Body of pancreas (tissue), 4 donors: ENCODE measurements around the gene KIFAP3. TPM values are rescaled to one million over a fixed set of nuclear protein-coding genes. Genes with fewer than 3 reads are reported as not detected.
"Not testable (repeated sequence)": the region's sequence is repeated elsewhere in the genome, so short reads cannot be mapped to it uniquely, and the experiment has no call there.

ENCODE experiments used
- ATAC-seq: fragments of 150-250 bp; one replicate; pipeline ENCODE4 v1.9.1; 2016
- DNase-seq, 4 donors: peaks; one replicate each; pipeline ENCODE4 v3.0.0-alpha.2; 2019
- H3K27ac ChIP-seq, 4 donors: fragments of 200-600 bp; sonication (generic); 1 replicate in 3 of 4; 2 replicates in 1 of 4; pipeline versions ENCODE4 v1.5.1 to v1.6.1; 2016 to 2019; ENCODE audit warnings: mild to moderate bottlenecking in 1 of 4, mixed read lengths in 1 of 4, moderate library complexity in 1 of 4
- H3K27me3 ChIP-seq, 2 donors: fragments of 200-600 bp; sonication (generic); one replicate each; pipeline ENCODE4 v1.6.0; 2016; ENCODE audit warnings: mild to moderate bottlenecking in 1 of 2
- H3K36me3 ChIP-seq, 2 donors: fragments of 200-600 bp; sonication (generic); replicated peaks in 1 of 2; 2 replicates each; pipeline ENCODE4 v1.5.1; 2016; ENCODE audit warnings: low read depth in 2 of 2; ENCODE audit not compliant: insufficient read depth in 1 of 2
- H3K4me1 ChIP-seq: fragments of 200-600 bp; sonication (generic); one replicate; pipeline ENCODE4 v1.6.0; 2016
- H3K4me3 ChIP-seq, 2 donors: fragments of 200-600 bp; sonication (generic); 1 replicate in 1 of 2; 2 replicates in 1 of 2; pipeline ENCODE4 v1.5.1; 2016 to 2019
- H3K9me3 ChIP-seq, 3 donors: fragments of 200-600 bp; sonication (generic); 1 replicate in 2 of 3; 2 replicates in 1 of 3; pipeline ENCODE4 v1.5.1; 2016
- POLR2A ChIP-seq, 3 donors: fragments of 450-650 bp; IDR thresholded peaks; one replicate each; pipeline ENCODE4 v1.6.1; 2016; ENCODE audit warnings: antibody characterized with exemption in 3 of 3, mild to moderate bottlenecking in 2 of 3
- WGBS, 2 donors: methylation state at CpG; one replicate each; pipeline ENCODE4 v1.1.5; 2017; 5-methylcytosine and 5-hydroxymethylcytosine counted together
- intact Hi-C: fragments of 100-400 bp; cut with DNase I; formaldehyde crosslinking; loops from one replicate; pipeline ENCODE4 v1.15.1; 2023
- total RNA-seq, 2 donors: library from RNA; depleted of rRNA; stranded (reverse); fragments of >200 nt; gene quantifications; one replicate each; pipeline ENCODE4 v1.1.0, GENCODE V29; 2016
- TF ChIP-seq, protein P1 (sequence below), 7 experiments: fragments of 450-650 bp in 4 of 7; fragments of 200-600 bp in 3 of 7; sonication (generic) in 3 of 7; IDR thresholded peaks; one replicate each; pipeline ENCODE4 v1.5.1; 2016 to 2019; ENCODE audit warnings: antibody characterized with exemption in 7 of 7

KIFAP3 gene
- total RNA-seq, 2 donors from 2014 or later: 9.6 to 16.9 TPM

DNA sequence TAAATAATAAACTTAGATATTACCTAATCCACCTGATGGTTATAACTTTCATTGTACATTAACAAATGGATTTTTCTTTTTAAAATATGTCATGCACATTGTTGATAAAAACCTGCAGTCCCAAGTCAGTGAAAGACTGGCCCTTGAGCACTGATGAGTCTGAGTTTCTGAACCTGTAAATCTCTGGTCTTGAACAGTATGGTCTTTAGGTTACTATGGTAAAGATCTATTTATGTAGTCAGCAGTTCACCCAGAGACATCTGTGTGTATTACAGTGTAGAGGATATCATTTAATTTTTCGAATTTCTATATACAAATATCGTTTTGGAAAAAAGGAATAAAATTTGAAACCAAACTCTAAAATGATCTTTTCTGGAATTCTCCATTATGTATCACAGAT is 150.4 kb downstream of the KIFAP3 start:
- Histone ChIP-seq H3K27ac (no peak overlapping the region), H3K4me1 (no peaks in the 10 kb centered on the region), H3K9me3 (no peaks in the 10 kb centered on the region), H3K4me3 (no peak overlapping the region), H3K36me3 (no peaks in the 10 kb centered on the region), H3K27me3 (no peaks in the 10 kb centered on the region)
- WGBS, 2 donors: 69 to 82% methylated on average over 2 of the region's 2 CpGs
- DNase-seq (no peak), ATAC-seq (no peak)
- TF ChIP-seq POLR2A (IDR thresholded peaks at IDR 0.05): no peak
- TF ChIP-seq, protein P1, sequence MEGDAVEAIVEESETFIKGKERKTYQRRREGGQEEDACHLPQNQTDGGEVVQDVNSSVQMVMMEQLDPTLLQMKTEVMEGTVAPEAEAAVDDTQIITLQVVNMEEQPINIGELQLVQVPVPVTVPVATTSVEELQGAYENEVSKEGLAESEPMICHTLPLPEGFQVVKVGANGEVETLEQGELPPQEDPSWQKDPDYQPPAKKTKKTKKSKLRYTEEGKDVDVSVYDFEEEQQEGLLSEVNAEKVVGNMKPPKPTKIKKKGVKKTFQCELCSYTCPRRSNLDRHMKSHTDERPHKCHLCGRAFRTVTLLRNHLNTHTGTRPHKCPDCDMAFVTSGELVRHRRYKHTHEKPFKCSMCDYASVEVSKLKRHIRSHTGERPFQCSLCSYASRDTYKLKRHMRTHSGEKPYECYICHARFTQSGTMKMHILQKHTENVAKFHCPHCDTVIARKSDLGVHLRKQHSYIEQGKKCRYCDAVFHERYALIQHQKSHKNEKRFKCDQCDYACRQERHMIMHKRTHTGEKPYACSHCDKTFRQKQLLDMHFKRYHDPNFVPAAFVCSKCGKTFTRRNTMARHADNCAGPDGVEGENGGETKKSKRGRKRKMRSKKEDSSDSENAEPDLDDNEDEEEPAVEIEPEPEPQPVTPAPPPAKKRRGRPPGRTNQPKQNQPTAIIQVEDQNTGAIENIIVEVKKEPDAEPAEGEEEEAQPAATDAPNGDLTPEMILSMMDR (IDR thresholded peaks at IDR 0.05): no peak
- intact Hi-C loops: no loop called here

DNA sequence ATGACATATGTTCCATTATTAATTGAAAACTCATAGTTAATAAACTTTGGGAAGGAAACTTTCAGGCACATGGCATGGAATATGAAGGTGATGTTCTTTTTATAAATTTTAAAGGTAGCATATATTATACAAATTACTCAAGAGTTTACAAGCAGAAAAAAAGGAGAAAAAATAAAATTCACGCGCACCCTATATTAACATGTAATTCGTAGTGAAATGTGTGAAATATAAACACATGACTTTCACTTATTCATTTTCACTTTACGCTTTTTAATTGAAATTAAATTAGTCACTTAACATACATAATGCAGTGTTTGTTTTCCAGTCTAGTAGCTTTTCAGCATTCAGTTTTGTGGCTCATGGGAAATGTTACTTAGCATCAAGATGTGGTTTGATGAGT is 153.4 kb downstream of the KIFAP3 start:
- Histone ChIP-seq H3K4me3 (no peak overlapping the region), H3K27me3 (no peaks in the 10 kb centered on the region), H3K9me3 (no peaks in the 10 kb centered on the region), H3K27ac (no peak overlapping the region), H3K4me1 (no peaks in the 10 kb centered on the region), H3K36me3 (no peaks in the 10 kb centered on the region)
- no peak for ATAC-seq
- DNase-seq: no peak
- no peak for TF ChIP-seq POLR2A (IDR thresholded peaks at IDR 0.05)
- TF ChIP-seq, protein P1 (IDR thresholded peaks at IDR 0.05): no peak
- intact Hi-C loops: no loop called here
- WGBS, 2 donors: 92 to 94% methylated on average over 4 of the region's 4 CpGs

DNA sequence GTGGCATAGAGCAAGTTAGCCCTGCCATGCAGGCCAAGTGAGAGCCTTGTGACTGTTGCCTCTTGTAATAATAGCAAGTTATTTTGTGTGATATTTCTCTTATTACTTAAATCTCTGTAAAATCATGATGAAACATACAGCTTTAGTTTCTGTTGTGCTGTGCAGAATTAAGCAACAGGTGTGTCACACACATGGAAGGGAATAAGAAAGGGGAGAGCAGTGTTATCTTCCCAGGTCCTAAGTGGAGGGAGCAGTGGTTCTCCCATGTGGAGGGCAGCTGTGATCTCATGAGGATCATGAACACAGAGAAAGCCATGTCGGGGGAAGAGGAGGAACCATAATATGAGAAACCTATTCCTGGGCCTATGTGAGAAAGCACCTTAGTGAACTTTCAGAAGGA is 155.6 kb downstream of the KIFAP3 start:
- intact Hi-C loops: no loop called here
- DNase-seq (no peak), ATAC-seq (no peak)
- WGBS, 2 donors: 85 to 96% methylated on average over 1 of the region's 1 CpG
- Histone ChIP-seq H3K27me3 (no peaks in the 10 kb centered on the region), H3K4me1 (no peaks in the 10 kb centered on the region), H3K4me3 (no peak overlapping the region), H3K9me3 (no peaks in the 10 kb centered on the region), H3K36me3 (no peaks in the 10 kb centered on the region), H3K27ac (no peak overlapping the region)
- no peak for TF ChIP-seq POLR2A (IDR thresholded peaks at IDR 0.05)
- TF ChIP-seq, protein P1 (IDR thresholded peaks at IDR 0.05): no peak

DNA sequence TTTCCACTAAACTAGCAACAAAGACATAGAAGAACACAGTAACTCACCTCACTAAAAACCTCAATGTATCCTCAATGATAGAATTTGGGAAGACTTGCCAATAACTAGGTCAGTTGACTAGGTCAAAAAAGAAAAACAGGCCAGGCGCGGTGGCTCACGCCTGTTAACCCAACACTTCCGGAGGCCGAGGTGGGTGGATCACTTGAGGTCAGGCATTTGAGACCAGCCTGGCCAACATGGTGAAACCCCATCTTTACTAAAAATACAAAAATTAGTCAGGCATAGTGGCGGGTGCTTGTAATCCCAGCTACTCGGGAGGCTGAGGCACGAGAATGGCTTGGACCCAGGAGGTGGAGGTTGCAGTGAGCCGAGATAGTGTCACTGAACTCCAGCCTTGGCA is 156.3 kb downstream of the KIFAP3 start:
- H3K27ac ChIP-seq, intact Hi-C loops, DNase-seq: not testable (repeated sequence)

DNA sequence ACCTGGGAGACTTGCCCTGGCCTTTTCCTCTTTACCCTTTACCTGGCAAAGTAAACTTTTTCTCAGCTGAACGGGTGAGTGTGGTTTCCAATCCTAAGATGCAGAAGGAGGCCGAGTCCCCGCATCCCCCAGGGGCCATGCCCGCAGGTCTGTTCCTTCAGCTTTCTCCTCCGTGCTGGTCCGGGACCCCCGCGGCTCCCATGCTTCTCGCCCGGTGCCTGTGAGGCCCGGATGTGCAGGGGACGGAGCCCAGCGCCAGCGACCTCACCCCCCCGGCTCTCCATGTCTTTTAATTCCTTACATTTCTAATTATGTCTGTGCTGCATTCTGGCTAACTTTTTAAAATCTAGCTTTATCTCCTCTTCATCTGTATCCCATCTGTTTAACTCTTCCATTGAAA is 159.3 kb downstream of the KIFAP3 start:
- no peaks in the 10 kb centered on the region for H3K36me3 ChIP-seq
- ATAC-seq (no peak), DNase-seq (no peak)
- no peaks in the 10 kb centered on the region for H3K4me1 ChIP-seq
- intact Hi-C loops: no loop called here
- no peak for TF ChIP-seq POLR2A (IDR thresholded peaks at IDR 0.05)
- TF ChIP-seq, protein P1 (IDR thresholded peaks at IDR 0.05): no peak
- H3K9me3 ChIP-seq: no peaks in the 10 kb centered on the region
- 34 to 54% methylated on average over 14 to 15 of the region's 15 CpGs for WGBS, 2 donors
- no peaks in the 10 kb centered on the region for H3K27me3 ChIP-seq
- H3K27ac ChIP-seq: no peak overlapping the region
- no peak overlapping the region for H3K4me3 ChIP-seq

More for the DNA sequence above, 156.3 kb downstream of the KIFAP3 start:
- H3K4me1 ChIP-seq, H3K36me3 ChIP-seq, H3K27me3 ChIP-seq, H3K4me3 ChIP-seq, ATAC-seq, H3K9me3 ChIP-seq: not testable (repeated sequence)
- 93 to 96% methylated on average over 9 of the region's 9 CpGs for WGBS, 2 donors
